GM12878 (cell line): ENCODE results near the gene SLC22A7. TPM values are rescaled to one million over a fixed set of nuclear protein-coding genes. Genes with fewer than 3 reads are reported as not detected.

ENCODE experiments used
- ATAC-seq: fragments of 200-7000 bp; cut with Tn5 transposase; 3 replicates; pipeline ENCODE4 v1.9.1; 2020; ENCODE audit warnings: mild to moderate bottlenecking, moderate library complexity
- BruUV-seq: library from RNA; stranded (reverse); fragments of 400-500 nt; replicated peaks from 2 replicates; lab custom pipeline; 2021; lab: Mats Ljungman, UMichigan
- CTCF ChIA-PET: fragments of 300-600 bp; sonication (Branson Sonifier 250); formaldehyde crosslinking; extraction: SDS; loops from one replicate; lab custom pipeline; 2021; ENCODE audit warnings: inconsistent platforms; lab: Yijun Ruan, JAX
- POLR2A ChIA-PET: fragments of 350-600 bp; formaldehyde crosslinking; extraction: SDS; loops from one replicate; lab custom pipeline; 2021; ENCODE audit warnings: inconsistent platforms; lab: Charles Lee
- RAD21 ChIA-PET: fragments of 300-600 bp; sonication (Branson Sonifier 250); formaldehyde crosslinking; loops from one replicate; lab custom pipeline; 2023; ENCODE audit warnings: antibody characterized with exemption; ENCODE audit not compliant: unreplicated experiment; lab: Charles Lee
- SMC1A ChIA-PET: fragments of 300-600 bp; sonication (Branson Sonifier 250); formaldehyde crosslinking; loops from one replicate; lab custom pipeline; 2023; ENCODE audit not compliant: unreplicated experiment, uncharacterized antibody; lab: Charles Lee
- DNase-seq: peaks from one replicate; pipeline ENCODE4 v3.0.0-alpha.2; 2011; ENCODE audit warnings: low read depth, low spot score
- FAIRE-seq: peaks from 3 replicates; lab custom pipeline; 2011; peaks lifted over from hg19 to GRCh38; lab: Jason Lieb, UNC
- H2AFZ ChIP-seq: 2 replicates; pipeline ENCODE4 v1.6.0; 2011; ENCODE audit warnings: low read depth, low read length, control low read depth; ENCODE audit not compliant: control insufficient read depth
- H3K27ac ChIP-seq: 2 replicates; pipeline ENCODE4 v1.5.1; 2011; ENCODE audit warnings: control low read depth; ENCODE audit not compliant: control insufficient read depth, insufficient read depth
- H3K27me3 ChIP-seq, 2 experiments: replicated peaks in 1 of 2; 2 replicates each; pipeline versions ENCODE4 v1.6.0 to v1.6.1; 2011; ENCODE audit warnings: low read length in 1 of 2; ENCODE audit not compliant: control insufficient read depth in 2 of 2, insufficient read depth in 2 of 2
- H3K36me3 ChIP-seq, 2 experiments: 2 replicates each; pipeline ENCODE4 v1.5.1; 2011; ENCODE audit warnings: low read length in 1 of 2; ENCODE audit not compliant: control insufficient read depth in 2 of 2, insufficient read depth in 2 of 2
- H3K4me1 ChIP-seq: 2 replicates; pipeline ENCODE4 v1.6.1; 2011; ENCODE audit warnings: mild to moderate bottlenecking, low read length, moderate library complexity, mixed read lengths; ENCODE audit not compliant: control insufficient read depth, insufficient read depth
- H3K4me2 ChIP-seq: 2 replicates; pipeline ENCODE4 v1.6.0; 2011; ENCODE audit warnings: control low read depth; ENCODE audit not compliant: control insufficient read depth, insufficient read depth
- H3K4me3 ChIP-seq: fragments of 200-600 bp; sonication (generic); 2 replicates; pipeline ENCODE4 v1.5.1; 2016
- H3K79me2 ChIP-seq: 2 replicates; pipeline ENCODE4 v1.6.0; 2011; ENCODE audit warnings: low read length; ENCODE audit not compliant: control insufficient read depth, insufficient read depth
- H3K9ac ChIP-seq: 2 replicates; pipeline ENCODE4 v1.8.0; 2011; ENCODE audit warnings: low read length, control low read depth, mixed read lengths; ENCODE audit not compliant: control insufficient read depth, insufficient read depth
- H3K9me3 ChIP-seq: replicated peaks from 3 replicates; pipeline ENCODE4 v1.5.1; 2011; ENCODE audit warnings: mild to moderate bottlenecking, low read length; ENCODE audit not compliant: control insufficient read depth, insufficient read depth
- H4K20me1 ChIP-seq: 2 replicates; pipeline ENCODE4 v1.6.0; 2011; ENCODE audit not compliant: control insufficient read depth, insufficient read depth
- ELK1 ChIP-seq: IDR thresholded peaks from 2 replicates; pipeline ENCODE4 v1.6.1; 2012; ENCODE audit warnings: low read depth, low read length, improper control_type of control experiment
- HCFC1 ChIP-seq: fragments of 150-350 bp; IDR thresholded peaks from 2 replicates; pipeline ENCODE4 v1.6.1; 2014; ENCODE audit warnings: low read length
- IRF3 ChIP-seq: fragments of 450-650 bp; IDR thresholded peaks from 2 replicates; pipeline ENCODE4 v1.6.1; 2014; ENCODE audit warnings: mild to moderate bottlenecking
- JUNB ChIP-seq: IDR thresholded peaks from 2 replicates; pipeline ENCODE4 v1.6.1; 2016; ENCODE audit warnings: antibody characterized with exemption, mild to moderate bottlenecking
- LARP7 ChIP-seq: fragments of 450-650 bp; IDR thresholded peaks from 2 replicates; pipeline ENCODE4 v1.6.1; 2017; ENCODE audit warnings: mild to moderate bottlenecking
- SRF ChIP-seq, 2 experiments: IDR thresholded peaks; 2 replicates each; pipeline ENCODE4 v1.6.1; 2011; ENCODE audit warnings: low read depth in 2 of 2, low read length in 2 of 2, mild to moderate bottlenecking in 1 of 2, moderate library complexity in 1 of 2
- SUZ12 ChIP-seq: fragments of 200-600 bp; sonication (generic); IDR thresholded peaks from one replicate; pipeline ENCODE4 v1.6.1; 2018; ENCODE audit warnings: antibody characterized with exemption, mild to moderate bottlenecking; ENCODE audit not compliant: unreplicated experiment
- TBL1XR1 ChIP-seq: IDR thresholded peaks from 2 replicates; pipeline ENCODE4 v1.6.1; 2012; ENCODE audit warnings: low read depth, low read length, improper control_type of control experiment
- WGBS: methylation state at CpG from one replicate; pipeline ENCODE4 v1.1.6; 2016; ENCODE audit warnings: low lambda C conversion rate; ENCODE audit not compliant: insufficient replicate concordance, insufficient coverage; ENCODE audit errors: missing lambda C conversion rate; 5-methylcytosine and 5-hydroxymethylcytosine counted together
- in situ Hi-C: fragments of 300-500 bp; cut with MboI; formaldehyde crosslinking; loops from 9 replicates; pipeline ENCODE4 v1.14.3; 2018; ENCODE audit warnings: mixed read lengths
- intact Hi-C: fragments of 100-400 bp; cut with micrococcal nuclease; formaldehyde crosslinking; loops from one replicate; pipeline ENCODE4 v1.14.2; 2022; ENCODE audit not compliant: unreplicated experiment
- polyA plus RNA-seq, 11 experiments: library from polyadenylated mRNA; depleted of rRNA in 4 of 11; unstranded in 6 of 11; stranded (reverse) in 5 of 11; fragments of >200 nt; fragmentation: Nextera tagmentation in 4 of 11; fragmentation: Illumina TruSeq in 1 of 11; extraction: Ambion mirVana in 4 of 11; extraction: Trizol in 1 of 11; gene quantifications; 1 replicate in 1 of 11; 2 replicates in 10 of 11; pipeline versions ENCODE4 v1.2.1 to v1.2.3, GENCODE V29; 2011 to 2016; ENCODE audit warnings: inconsistent platforms in 2 of 11, missing spikeins in 2 of 11, low read depth in 1 of 11
- total RNA-seq, 4 experiments: library from RNA; depleted of rRNA in 3 of 4; stranded (reverse); fragments of >200 nt in 3 of 4; fragmentation: Illumina TruSeq in 1 of 4; extraction: Trizol in 1 of 4; gene quantifications; 2 replicates each; pipeline versions ENCODE4 v1.2.1 to v1.2.3, GENCODE V29; 2013 to 2021

Gene SLC22A7
- total and polyA plus RNA-seq, 10 of the 15 experiments (the other 5 are each of a cell fraction or from before 2014, with no cell fraction given), result 0.08 to 0.31 TPM; not detected in 8

- no TSS peak for BruUV-seq
- Histone ChIP-seq H3K27me3 (no peaks in the 10 kb centered on the region), H3K4me2 (no peak overlapping the region), H3K4me1 (no peaks in the 10 kb centered on the region), H3K27ac (no peak overlapping the region), H3K9me3 (peaks cover 2% of the 10 kb centered on the region; the same call in 2 of the 3 replicates), H3K36me3 (peaks cover 0 to 7% of the 10 kb centered on the region in 2 experiments; a peak in 2 of 4 replicates), H3K4me3 (no peak overlapping the region), H4K20me1 (no peaks in the 10 kb centered on the region), H3K9ac (no peak overlapping the region), H2AFZ (no peak overlapping the region)
- no peak for DNase-seq
- WGBS, result 17% methylated on average over 1 of the region's 1 CpG
- SMC1A ChIA-PET, result interaction anchor here (1.1 to 2.1 kb wide), 4 partner anchors 9 to 20 kb away, joined by 3 to 9 read pairs (median 5); partner anchors contain the start of gene CRIP3
- no peak for ATAC-seq
- intact Hi-C loops, result no loop called here
- no peak for FAIRE-seq
- POLR2A ChIA-PET, result interaction anchor here (1.2 to 1.9 kb wide), 3 partner anchors 10 to 12 kb away, joined by 4 to 5 read pairs (median 4); no protein-coding TSS in a partner anchor
- RAD21 ChIA-PET, result no interaction called here
- in situ Hi-C loops, result no loop called here
- CTCF ChIA-PET, result interaction anchor here (0.7 to 9.3 kb wide), 5 partner anchors 8 to 69 kb away, joined by 3 to 83 read pairs (median 4); partner anchors contain the start of gene CRIP3
- TF ChIP-seq SUZ12, result no peak
- TF ChIP-seq, all 136 proteins: peak for 0
- H3K79me2 ChIP-seq, result no peaks in the 10 kb centered on the region
Measured at GRCh38 chr6:43328528-43328927, 30.5 kb downstream of the SLC22A7 start.

GRCh38 chr6:43331470-43331869 is 33.4 kb downstream of the SLC22A7 start:
- DNase-seq (no peak), ATAC-seq (no peak), FAIRE-seq (no peak)
- no peak overlapping the region for H2AFZ ChIP-seq
- CTCF ChIA-PET, result no interaction called here
- H3K79me2 ChIP-seq, result no peaks in the 10 kb centered on the region
- WGBS, result 42% methylated on average over 1 of the region's 1 CpG
- no peaks in the 10 kb centered on the region for H3K4me1 ChIP-seq
- peaks cover 0 to 12% of the 10 kb centered on the region in 2 experiments; a peak in 3 of 4 replicates for H3K36me3 ChIP-seq
- no peaks in the 10 kb centered on the region for H3K27me3 ChIP-seq
- TF ChIP-seq LARP7 (no peak), TBL1XR1 (no peak), SRF (IDR thresholded peaks at IDR 0.05; ENCODE audit: low read depth in 2 of 2, low read length in 2 of 2) (no peak), HCFC1 (no peak), IRF3 (no peak), ELK1 (no peak), JUNB (no peak)
- in situ Hi-C loops (no loop called here), intact Hi-C loops (no loop called here)
- SMC1A ChIA-PET, result interaction anchor here (1.2 kb wide), 1 partner anchor 17 kb away, joined by 3 read pairs; no protein-coding TSS in a partner anchor
- BruUV-seq, result no TSS peak
- no peak overlapping the region for H3K4me3 ChIP-seq
- H4K20me1 ChIP-seq, result no peaks in the 10 kb centered on the region
- no peak overlapping the region for H3K27ac ChIP-seq
- no peaks in the 10 kb centered on the region for H3K9me3 ChIP-seq
- RAD21 ChIA-PET, result no interaction called here
- no peak overlapping the region for H3K4me2 ChIP-seq
- H3K9ac ChIP-seq, result no peak overlapping the region
- POLR2A ChIA-PET, result interaction anchor here (0.8 kb wide), 1 partner anchor 13 kb away, joined by 3 read pairs; no protein-coding TSS in a partner anchor
